ENCODE data around the gene VSIG10L.

GRCh38 chr19:51371186-51371690, 29.3 kb upstream of the VSIG10L start:
- TF ChIP-seq TAF1 (IDR thresholded peaks at IDR 0.05; ENCODE audit: low read depth) (no peak), CEBPB (IDR thresholded peaks at IDR 0.05) (no peak), USF1 (IDR thresholded peaks at IDR 0.05) (no peak), EP300 (IDR thresholded peaks at IDR 0.05; ENCODE audit: borderline replicate concordance) (no peak), REST (IDR thresholded peaks at IDR 0.05; ENCODE audit: low read depth) (no peak), MAX (IDR thresholded peaks at IDR 0.05) (no peak), RAD21 (IDR thresholded peaks at IDR 0.05; ENCODE audit: low read depth) (no peak), YY1 (IDR thresholded peaks at IDR 0.05; ENCODE audit: low read depth) (no peak), TCF12 (IDR thresholded peaks at IDR 0.05; ENCODE audit: low read depth) (no peak)
